Measurements from ENCODE around the gene TBC1D2B. TPM values are rescaled to one million over a fixed set of nuclear protein-coding genes. Genes with fewer than 3 reads are reported as not detected.
"Not testable (repeated sequence)": the region's sequence is repeated elsewhere in the genome, so short reads cannot be mapped to it uniquely, and the experiment has no call there.

The TBC1D2B gene
- total RNA-seq, 1 donor from 2014 or later = 22.1 TPM

DNA sequence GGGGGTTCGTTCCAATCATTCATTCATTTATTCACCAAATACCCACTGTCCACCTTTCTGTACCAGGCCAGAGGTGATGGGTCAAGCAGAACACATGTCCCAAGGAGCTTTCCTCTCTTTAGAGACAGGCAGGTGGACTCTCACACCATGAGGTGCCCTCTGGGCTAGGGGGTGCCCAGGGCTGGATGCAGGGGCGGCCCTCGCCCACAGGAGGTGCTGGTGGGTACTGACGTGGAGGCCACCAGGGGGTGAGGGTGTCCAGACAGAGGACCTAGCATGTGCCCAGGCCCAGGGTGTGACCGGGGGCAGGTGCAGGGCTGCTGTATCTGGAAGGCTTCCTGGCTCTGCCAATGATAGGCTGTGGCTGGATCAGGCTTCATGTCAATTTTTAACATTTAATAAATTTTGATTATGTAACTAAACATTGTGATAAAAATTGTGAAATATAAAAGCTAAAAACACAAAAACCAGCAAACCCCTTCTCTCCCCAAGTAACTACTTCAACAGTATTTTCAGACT lies 124.5 kb downstream of the TBC1D2B start:
- TF ChIP-seq, protein P1, sequence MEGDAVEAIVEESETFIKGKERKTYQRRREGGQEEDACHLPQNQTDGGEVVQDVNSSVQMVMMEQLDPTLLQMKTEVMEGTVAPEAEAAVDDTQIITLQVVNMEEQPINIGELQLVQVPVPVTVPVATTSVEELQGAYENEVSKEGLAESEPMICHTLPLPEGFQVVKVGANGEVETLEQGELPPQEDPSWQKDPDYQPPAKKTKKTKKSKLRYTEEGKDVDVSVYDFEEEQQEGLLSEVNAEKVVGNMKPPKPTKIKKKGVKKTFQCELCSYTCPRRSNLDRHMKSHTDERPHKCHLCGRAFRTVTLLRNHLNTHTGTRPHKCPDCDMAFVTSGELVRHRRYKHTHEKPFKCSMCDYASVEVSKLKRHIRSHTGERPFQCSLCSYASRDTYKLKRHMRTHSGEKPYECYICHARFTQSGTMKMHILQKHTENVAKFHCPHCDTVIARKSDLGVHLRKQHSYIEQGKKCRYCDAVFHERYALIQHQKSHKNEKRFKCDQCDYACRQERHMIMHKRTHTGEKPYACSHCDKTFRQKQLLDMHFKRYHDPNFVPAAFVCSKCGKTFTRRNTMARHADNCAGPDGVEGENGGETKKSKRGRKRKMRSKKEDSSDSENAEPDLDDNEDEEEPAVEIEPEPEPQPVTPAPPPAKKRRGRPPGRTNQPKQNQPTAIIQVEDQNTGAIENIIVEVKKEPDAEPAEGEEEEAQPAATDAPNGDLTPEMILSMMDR (conservative IDR thresholded peaks at IDR 0.05) = peak; percentile 16
- H3K4me1 Mint-ChIP-seq (ENCODE audit: unreplicated experiment); H3K36me3 Mint-ChIP-seq; H3K27ac Mint-ChIP-seq; H3K9me3 Mint-ChIP-seq; H3K27me3 Mint-ChIP-seq; H3K4me3 Mint-ChIP-seq: not testable (repeated sequence)
- DNase-seq (ENCODE audit: extremely low spot score, unreplicated experiment) = peak; percentile 68

DNA sequence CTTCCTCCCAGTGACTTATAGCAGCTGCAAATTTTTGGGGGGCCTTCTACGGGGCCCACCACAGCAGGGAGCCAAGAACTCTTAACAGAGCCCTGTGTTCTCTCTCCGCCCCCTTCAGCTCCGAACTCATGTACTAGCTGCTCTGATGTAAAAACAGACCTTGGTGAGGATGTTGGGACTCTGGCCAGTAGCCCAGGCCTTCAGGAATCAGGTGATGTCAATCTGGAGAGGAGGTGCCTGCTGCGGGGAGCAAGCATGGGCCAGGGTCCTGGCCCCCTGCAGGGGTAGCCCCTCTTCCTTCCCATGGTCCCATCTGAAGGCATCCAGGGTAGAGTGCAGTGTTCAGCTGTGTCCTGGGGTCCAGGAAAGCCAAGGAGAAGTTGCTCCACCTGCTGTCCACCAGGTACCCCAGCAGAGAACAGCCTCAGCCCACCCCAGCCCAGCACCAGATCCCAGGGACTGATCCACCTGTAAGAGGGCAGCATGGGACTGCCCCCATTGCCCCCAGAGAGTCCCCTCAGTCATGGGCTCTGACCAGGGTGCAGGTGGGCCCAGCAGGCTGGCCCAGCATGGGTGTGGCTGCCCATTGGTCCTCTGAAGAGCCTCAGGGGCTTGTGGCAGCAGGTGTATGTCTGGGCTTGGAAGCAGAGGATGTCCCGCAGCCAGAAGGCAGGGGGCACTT lies 126.3 kb downstream of the TBC1D2B start:
- H3K27me3 Mint-ChIP-seq; H3K9me3 Mint-ChIP-seq; H3K4me1 Mint-ChIP-seq (ENCODE audit: unreplicated experiment); H3K4me3 Mint-ChIP-seq; H3K36me3 Mint-ChIP-seq; H3K27ac Mint-ChIP-seq: not testable (repeated sequence)
- peak; percentile 62 for DNase-seq (ENCODE audit: extremely low spot score, unreplicated experiment)

DNA sequence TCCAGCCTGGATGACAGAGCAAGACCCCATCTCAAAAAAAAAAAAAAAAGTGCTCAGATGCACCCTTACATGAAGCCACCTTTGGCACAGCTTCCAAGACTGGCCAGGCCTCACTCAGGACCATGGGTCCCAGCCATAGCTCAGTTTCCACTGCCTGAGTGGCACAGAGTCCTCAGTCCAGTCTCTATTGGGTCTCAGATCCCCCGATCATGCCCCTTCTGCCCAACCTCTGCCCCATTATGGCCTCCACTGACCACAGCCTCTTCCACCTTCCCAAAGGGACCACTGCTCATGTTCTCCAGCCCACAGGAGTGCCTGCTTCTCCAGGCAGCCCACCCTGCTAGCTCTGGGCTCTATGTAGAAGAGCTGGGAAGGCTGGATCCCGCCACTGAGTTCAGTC lies 127.0 kb downstream of the TBC1D2B start:
- DNase-seq (ENCODE audit: extremely low spot score, unreplicated experiment); H3K9me3 Mint-ChIP-seq; H3K27ac Mint-ChIP-seq; H3K27me3 Mint-ChIP-seq; H3K4me3 Mint-ChIP-seq; H3K36me3 Mint-ChIP-seq; H3K4me1 Mint-ChIP-seq (ENCODE audit: unreplicated experiment): not testable (repeated sequence)

DNA sequence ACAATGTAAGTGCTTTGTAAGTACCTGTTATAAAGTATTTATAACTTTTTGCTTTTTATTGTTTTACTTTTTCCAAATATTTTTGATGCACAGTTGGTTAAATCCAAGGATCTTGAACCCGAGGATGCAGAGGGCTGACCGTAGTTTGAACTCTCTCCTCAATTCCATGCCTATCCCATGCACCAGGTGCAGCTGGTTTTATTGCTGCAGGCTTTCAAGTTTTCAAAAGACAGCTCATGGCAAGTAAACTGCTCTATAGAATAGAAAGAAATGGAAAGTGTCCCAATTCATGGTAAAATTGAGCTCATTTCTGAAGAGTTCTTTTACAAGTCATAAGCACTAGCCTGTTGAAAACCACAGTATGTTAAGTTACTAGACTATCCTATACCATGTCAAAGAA lies 131.9 kb downstream of the TBC1D2B start:
- Mint-ChIP-seq H3K27ac (no peak overlapping the region), H3K4me3 (no peak overlapping the region), H3K27me3 (no peaks in the 10 kb centered on the region), H3K4me1 (ENCODE audit: unreplicated experiment) (peaks cover 16% of the 10 kb centered on the region), H3K36me3 (no peaks in the 10 kb centered on the region), H3K9me3 (no peaks in the 10 kb centered on the region)
- TF ChIP-seq, protein P1 (conservative IDR thresholded peaks at IDR 0.05) = no peak
- DNase-seq (ENCODE audit: extremely low spot score, unreplicated experiment) = no peak

Other genes starting within 250 kb of the TBC1D2B start
- not detected in 2 replicates for gene SH2D7, start 14.8 kb upstream of the TBC1D2B start, total RNA-seq (ENCODE audit: low replicate concordance)
- 15.7 and 20.1 TPM in 2 replicates for gene CIB2, start 53.7 kb upstream of the TBC1D2B start, total RNA-seq (ENCODE audit: low replicate concordance)
- 66.5 and 93.6 TPM in 2 replicates for gene IDH3A, start 71.7 kb upstream of the TBC1D2B start, total RNA-seq (ENCODE audit: low replicate concordance)
- 0.71 TPM in 1 of 2 replicates, not detected in the other for gene ACSBG1, start 156.9 kb upstream of the TBC1D2B start, total RNA-seq (ENCODE audit: low replicate concordance)
- gene DNAJA4, start 186.9 kb upstream of the TBC1D2B start, total RNA-seq (ENCODE audit: low replicate concordance) = 0.10 and 15.0 TPM in 2 replicates
- gene SKIC8, start 221.9 kb upstream of the TBC1D2B start, total RNA-seq (ENCODE audit: low replicate concordance) = 43.6 and 54.4 TPM in 2 replicates